ENCODE measurements around the gene CRYM. TPM values are rescaled to one million over a fixed set of nuclear protein-coding genes. Genes with fewer than 3 reads are reported as not detected.

The CRYM gene
- total and polyA plus RNA-seq, 10 of the 15 experiments (the other 5 are each of a cell fraction or from before 2014, with no cell fraction given) = 0.30 to 6.1 (median 3.9) TPM

DNA sequence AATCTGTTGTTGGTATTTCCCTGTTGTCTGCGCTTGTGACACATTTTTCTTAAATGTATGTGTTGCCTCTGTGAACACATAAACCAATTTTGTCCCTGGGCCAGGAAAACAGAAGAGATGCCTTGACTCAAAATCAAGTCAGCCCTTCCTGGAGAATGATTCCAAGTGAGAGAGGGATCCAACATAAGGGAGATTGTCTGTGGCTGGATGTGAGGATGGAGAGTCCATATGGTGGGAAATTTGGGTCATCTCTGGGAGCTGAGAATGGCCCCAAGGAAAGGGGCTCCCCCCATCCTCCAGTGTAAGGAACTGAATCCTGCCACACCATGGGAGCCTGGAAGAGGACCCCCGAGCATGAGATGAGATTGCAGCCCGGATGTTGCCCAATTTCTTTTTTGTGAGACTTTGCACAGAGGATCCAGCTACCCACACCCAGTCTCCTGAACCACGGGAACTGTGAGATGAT is 13.5 kb downstream of the CRYM start (continued):
- TF ChIP-seq, protein P1, sequence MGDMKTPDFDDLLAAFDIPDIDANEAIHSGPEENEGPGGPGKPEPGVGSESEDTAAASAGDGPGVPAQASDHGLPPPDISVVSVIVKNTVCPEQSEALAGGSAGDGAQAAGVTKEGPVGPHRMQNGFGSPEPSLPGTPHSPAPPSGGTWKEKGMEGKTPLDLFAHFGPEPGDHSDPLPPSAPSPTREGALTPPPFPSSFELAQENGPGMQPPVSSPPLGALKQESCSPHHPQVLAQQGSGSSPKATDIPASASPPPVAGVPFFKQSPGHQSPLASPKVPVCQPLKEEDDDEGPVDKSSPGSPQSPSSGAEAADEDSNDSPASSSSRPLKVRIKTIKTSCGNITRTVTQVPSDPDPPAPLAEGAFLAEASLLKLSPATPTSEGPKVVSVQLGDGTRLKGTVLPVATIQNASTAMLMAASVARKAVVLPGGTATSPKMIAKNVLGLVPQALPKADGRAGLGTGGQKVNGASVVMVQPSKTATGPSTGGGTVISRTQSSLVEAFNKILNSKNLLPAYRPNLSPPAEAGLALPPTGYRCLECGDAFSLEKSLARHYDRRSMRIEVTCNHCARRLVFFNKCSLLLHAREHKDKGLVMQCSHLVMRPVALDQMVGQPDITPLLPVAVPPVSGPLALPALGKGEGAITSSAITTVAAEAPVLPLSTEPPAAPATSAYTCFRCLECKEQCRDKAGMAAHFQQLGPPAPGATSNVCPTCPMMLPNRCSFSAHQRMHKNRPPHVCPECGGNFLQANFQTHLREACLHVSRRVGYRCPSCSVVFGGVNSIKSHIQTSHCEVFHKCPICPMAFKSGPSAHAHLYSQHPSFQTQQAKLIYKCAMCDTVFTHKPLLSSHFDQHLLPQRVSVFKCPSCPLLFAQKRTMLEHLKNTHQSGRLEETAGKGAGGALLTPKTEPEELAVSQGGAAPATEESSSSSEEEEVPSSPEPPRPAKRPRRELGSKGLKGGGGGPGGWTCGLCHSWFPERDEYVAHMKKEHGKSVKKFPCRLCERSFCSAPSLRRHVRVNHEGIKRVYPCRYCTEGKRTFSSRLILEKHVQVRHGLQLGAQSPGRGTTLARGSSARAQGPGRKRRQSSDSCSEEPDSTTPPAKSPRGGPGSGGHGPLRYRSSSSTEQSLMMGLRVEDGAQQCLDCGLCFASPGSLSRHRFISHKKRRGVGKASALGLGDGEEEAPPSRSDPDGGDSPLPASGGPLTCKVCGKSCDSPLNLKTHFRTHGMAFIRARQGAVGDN (IDR thresholded peaks at IDR 0.05) = no peak
- TF ChIP-seq TBL1XR1 (IDR thresholded peaks at IDR 0.05; ENCODE audit: low read depth, low read length) = no peak
- TF ChIP-seq, protein P2, sequence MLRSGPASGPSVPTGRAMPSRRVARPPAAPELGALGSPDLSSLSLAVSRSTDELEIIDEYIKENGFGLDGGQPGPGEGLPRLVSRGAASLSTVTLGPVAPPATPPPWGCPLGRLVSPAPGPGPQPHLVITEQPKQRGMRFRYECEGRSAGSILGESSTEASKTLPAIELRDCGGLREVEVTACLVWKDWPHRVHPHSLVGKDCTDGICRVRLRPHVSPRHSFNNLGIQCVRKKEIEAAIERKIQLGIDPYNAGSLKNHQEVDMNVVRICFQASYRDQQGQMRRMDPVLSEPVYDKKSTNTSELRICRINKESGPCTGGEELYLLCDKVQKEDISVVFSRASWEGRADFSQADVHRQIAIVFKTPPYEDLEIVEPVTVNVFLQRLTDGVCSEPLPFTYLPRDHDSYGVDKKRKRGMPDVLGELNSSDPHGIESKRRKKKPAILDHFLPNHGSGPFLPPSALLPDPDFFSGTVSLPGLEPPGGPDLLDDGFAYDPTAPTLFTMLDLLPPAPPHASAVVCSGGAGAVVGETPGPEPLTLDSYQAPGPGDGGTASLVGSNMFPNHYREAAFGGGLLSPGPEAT (IDR thresholded peaks at IDR 0.05; ENCODE audit: low read depth) = no peak
- no peak for TF ChIP-seq SREBF2 (IDR thresholded peaks at IDR 0.05; ENCODE audit: low read length)
- no peak for TF ChIP-seq JUND (IDR thresholded peaks at IDR 0.05; ENCODE audit: low read depth, low read length)
- TF ChIP-seq, protein P3, sequence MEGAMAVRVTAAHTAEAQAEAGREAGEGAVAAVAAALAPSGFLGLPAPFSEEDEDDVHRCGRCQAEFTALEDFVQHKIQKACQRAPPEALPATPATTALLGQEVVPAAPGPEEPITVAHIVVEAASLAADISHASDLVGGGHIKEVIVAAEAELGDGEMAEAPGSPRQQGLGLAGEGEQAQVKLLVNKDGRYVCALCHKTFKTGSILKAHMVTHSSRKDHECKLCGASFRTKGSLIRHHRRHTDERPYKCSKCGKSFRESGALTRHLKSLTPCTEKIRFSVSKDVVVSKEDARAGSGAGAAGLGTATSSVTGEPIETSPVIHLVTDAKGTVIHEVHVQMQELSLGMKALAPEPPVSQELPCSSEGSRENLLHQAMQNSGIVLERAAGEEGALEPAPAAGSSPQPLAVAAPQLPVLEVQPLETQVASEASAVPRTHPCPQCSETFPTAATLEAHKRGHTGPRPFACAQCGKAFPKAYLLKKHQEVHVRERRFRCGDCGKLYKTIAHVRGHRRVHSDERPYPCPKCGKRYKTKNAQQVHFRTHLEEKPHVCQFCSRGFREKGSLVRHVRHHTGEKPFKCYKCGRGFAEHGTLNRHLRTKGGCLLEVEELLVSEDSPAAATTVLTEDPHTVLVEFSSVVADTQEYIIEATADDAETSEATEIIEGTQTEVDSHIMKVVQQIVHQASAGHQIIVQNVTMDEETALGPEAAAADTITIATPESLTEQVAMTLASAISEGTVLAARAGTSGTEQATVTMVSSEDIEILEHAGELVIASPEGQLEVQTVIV (IDR thresholded peaks at IDR 0.05; ENCODE audit: borderline replicate concordance, partially characterized antibody) = no peak
- no peak for TF ChIP-seq CHD4 (IDR thresholded peaks at IDR 0.05)
- no peak for TF ChIP-seq NR2C1 (IDR thresholded peaks at IDR 0.05)
- TF ChIP-seq, protein P4, sequence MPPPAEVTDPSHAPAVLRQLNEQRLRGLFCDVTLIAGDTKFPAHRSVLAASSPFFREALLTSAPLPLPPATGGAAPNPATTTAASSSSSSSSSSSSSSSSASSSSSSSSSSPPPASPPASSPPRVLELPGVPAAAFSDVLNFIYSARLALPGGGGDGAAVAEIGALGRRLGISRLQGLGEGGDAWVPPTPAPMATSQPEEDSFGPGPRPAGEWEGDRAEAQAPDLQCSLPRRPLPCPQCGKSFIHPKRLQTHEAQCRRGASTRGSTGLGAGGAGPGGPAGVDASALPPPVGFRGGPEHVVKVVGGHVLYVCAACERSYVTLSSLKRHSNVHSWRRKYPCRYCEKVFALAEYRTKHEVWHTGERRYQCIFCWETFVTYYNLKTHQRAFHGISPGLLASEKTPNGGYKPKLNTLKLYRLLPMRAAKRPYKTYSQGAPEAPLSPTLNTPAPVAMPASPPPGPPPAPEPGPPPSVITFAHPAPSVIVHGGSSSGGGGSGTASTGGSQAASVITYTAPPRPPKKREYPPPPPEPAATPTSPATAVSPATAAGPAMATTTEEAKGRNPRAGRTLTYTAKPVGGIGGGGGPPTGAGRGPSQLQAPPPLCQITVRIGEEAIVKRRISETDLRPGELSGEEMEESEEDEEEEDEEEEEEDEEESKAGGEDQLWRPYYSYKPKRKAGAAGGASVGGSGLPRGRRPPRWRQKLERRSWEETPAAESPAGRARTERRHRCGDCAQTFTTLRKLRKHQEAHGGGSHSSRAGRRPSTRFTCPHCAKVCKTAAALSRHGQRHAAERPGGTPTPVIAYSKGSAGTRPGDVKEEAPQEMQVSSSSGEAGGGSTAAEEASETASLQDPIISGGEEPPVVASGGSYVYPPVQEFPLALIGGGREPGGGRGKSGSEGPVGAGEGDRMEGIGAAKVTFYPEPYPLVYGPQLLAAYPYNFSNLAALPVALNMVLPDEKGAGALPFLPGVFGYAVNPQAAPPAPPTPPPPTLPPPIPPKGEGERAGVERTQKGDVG (CRISPR knock-in tag; IDR thresholded peaks at IDR 0.05) = no peak
- TF ChIP-seq RELA (IDR thresholded peaks at IDR 0.05; ENCODE audit: borderline replicate concordance, partially characterized antibody) = no peak
- TF ChIP-seq NBN (IDR thresholded peaks at IDR 0.05) = no peak
- no peak for TF ChIP-seq ZNF207 (IDR thresholded peaks at IDR 0.05; ENCODE audit: borderline replicate concordance)
